Choroid plexus epithelial cell (primary cell): ENCODE measurements around the gene RANBP9.

ENCODE experiments used
- DNase-seq: peaks from one replicate; pipeline ENCODE4 v3.0.0-alpha.2; 2010; ENCODE audit warnings: low read depth
- H3K4me3 ChIP-seq: 2 replicates; pipeline ENCODE4 v1.5.1; 2011; ENCODE audit warnings: low read depth, mild to moderate bottlenecking, control low read depth, low read length, moderate library complexity
- TF ChIP-seq, protein P1 (sequence below): conservative IDR thresholded peaks from 2 replicates; pipeline ENCODE4 v1.5.1; 2011; ENCODE audit warnings: low read depth, mild to moderate bottlenecking, control low read depth, inconsistent platforms, low read length, moderate library complexity

The RANBP9 gene

DNA sequence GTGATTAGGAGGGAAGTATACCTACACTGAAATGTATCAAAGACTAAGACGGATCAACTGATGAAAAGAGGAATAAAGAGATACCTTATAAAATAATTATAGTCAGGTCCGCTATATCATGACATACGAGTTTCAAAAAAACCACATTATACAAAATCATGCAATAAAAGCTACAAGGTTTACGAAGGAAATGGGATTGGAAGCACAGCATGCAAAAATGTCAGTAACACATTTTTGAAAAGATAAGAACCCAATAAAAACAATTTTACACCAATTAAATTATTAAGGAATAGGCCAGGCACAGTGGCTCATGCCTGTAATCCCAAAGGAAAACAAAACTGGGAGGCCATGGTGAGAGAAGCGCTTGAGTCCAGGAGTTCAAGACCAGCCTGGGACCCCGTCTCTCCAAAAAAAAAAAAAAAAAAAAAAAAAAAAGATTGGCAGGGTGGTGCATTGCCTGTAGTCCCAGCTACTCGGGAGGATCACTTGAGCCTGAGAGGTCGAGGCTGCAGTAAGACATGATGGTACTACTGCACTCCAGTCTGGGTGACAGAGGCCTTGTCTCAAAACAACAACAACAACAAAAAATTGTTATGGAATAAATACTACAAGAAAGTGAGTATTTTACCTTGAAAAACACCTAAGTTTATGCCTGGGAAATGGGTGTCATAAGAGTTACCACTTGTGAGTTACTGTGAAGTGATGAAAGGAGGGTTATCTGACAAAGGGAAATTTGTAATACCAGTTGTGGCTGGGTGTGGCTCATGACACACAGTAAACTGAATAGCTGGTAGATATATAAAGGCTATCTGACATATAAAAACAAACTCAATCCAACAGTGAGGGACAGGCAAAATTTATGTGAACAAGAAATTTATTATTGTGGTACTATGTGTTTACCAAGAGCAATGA lies 45.2 kb downstream of the RANBP9 start:
- no peak for DNase-seq
- H3K4me3 ChIP-seq = no peak overlapping the region
- TF ChIP-seq, protein P1, sequence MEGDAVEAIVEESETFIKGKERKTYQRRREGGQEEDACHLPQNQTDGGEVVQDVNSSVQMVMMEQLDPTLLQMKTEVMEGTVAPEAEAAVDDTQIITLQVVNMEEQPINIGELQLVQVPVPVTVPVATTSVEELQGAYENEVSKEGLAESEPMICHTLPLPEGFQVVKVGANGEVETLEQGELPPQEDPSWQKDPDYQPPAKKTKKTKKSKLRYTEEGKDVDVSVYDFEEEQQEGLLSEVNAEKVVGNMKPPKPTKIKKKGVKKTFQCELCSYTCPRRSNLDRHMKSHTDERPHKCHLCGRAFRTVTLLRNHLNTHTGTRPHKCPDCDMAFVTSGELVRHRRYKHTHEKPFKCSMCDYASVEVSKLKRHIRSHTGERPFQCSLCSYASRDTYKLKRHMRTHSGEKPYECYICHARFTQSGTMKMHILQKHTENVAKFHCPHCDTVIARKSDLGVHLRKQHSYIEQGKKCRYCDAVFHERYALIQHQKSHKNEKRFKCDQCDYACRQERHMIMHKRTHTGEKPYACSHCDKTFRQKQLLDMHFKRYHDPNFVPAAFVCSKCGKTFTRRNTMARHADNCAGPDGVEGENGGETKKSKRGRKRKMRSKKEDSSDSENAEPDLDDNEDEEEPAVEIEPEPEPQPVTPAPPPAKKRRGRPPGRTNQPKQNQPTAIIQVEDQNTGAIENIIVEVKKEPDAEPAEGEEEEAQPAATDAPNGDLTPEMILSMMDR = no peak

DNA sequence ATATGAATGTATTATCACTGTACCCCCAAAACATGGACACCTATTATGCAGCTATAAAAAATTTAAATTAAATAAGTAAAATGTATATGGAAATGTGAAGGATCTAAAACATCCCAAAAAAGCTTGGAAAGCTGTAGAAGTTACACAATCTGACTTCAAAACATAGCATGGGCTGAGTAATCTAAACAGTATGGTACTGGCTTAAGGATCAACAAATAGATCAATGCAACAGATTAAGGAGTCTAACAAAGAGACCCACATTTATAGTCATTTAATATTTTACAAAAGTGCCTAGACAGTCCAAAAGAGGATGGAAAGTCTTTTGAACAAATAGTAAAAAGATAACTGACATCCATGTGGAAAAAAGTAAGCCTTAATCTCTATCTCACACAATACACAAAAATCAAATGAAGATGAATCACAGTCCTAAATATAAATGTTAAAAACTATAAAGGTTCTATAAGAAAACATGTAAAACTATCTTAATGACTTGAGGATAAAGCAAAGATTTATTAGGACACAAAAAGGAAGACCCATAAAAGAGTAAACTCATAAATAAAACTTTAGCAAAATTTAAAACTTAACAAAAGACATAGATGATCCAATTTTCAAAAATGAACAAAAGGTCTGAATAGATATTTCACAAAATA lies 46.8 kb downstream of the RANBP9 start:
- no peak for DNase-seq
- no peak overlapping the region for H3K4me3 ChIP-seq
- TF ChIP-seq, protein P1 = no peak

DNA sequence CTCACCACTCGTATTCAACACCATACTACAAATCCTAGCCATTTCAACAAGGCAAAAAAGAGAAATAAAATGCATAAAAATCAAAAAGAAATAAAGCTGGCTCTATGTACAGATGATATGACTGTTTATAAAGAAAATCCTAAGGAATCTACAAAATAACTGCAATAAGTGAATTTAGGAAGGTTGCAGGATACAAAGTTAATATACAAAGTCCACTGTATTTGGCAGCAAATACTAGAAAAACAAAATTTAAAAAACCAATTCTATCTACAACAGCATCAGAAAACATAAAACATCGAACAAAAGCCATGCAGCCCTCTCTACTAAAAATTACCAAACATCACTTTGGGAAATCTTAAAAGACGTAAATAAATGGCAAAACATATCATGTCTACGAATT lies 47.6 kb downstream of the RANBP9 start:
- TF ChIP-seq, protein P1 = no peak
- H3K4me3 ChIP-seq = no peak overlapping the region
- DNase-seq = no peak

DNA sequence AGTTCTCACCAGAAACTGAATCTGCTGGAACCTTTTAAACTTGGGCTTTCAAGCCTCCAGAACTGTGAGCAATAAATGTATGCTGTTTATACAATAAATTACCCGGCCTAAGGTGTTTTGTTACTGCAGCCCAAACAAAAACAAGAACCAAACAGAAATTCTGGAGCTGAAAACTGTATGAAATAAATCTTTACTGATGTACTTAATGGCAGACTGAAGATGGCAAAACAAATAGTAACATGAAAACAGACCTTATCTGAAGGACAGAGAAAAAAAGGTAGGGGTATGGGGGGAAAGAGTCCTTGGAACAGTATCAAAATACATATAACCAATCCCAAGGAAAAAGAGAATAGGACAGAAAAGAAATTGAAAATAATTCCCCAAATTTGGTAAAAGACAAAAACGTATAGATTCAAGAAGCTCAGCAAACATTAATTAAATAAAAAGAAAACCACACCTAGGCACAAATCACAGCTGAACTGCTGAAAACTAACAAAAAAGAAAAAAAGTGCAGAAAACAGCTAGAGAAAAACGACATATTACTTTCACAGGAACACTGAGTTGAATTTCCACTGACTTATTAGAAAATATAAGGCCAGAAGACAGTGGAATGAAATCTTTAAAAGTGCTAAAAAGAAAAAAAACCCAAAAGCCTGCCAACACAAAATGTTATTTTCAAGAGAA lies 48.8 kb downstream of the RANBP9 start:
- TF ChIP-seq, protein P1 = no peak
- H3K4me3 ChIP-seq = no peak overlapping the region
- no peak for DNase-seq

DNA sequence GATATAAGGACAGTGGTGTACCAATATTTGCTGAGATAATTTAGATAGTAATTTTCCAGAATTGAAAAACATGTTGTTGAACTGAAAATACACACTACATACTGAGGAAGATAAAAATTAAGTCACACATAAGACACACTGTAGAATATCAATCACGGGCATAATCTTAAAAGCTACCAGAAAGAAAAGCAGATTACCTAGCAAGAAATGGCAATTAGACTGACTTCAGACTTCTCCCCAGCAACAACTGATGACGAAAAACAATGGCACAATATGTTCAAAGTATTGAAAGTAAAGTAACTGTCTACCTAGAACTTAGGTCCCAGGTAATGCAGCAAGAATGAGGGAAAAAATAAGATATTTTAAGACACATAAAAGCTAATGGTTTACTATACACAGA lies 50.0 kb downstream of the RANBP9 start:
- no peak for DNase-seq
- TF ChIP-seq, protein P1 = no peak
- no peak overlapping the region for H3K4me3 ChIP-seq

DNA sequence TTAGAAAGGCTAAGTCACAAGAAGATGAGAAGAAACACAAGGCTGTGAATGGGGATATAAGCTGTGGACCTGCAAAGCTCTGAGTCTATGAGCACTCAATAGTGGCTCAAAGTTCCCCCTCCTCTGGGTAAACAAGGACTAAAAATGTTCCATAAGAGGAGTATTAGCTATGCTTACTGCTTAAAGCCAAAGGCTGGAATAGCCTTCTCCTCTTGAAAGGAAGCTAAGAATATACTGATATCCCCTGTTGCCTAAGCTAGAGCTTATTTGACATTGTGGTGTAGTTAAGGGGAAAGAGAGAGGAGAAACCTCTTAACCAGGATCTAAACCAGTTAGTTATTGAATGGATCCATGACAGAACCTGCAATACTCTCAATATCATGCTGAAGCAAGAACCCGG lies 50.7 kb downstream of the RANBP9 start:
- H3K4me3 ChIP-seq = no peak overlapping the region
- DNase-seq = no peak
- TF ChIP-seq, protein P1 = no peak
